Brain microvascular endothelial cell (primary cell): Measurements from ENCODE around the gene RUVBL2.

Experiments
- DNase-seq: peaks from one replicate; pipeline ENCODE4 v3.0.0-alpha.2; 2020
- H3K27ac ChIP-seq: fragments of 250-450 bp; sonication (Bioruptor Pico); 2 replicates; pipeline ENCODE4 v1.5.1; 2020; ENCODE audit warnings: mild to moderate bottlenecking, moderate library complexity
- H3K27me3 ChIP-seq: fragments of 250-450 bp; sonication (Bioruptor Pico); replicated peaks from 2 replicates; pipeline ENCODE4 v1.5.1; 2020; ENCODE audit warnings: mild to moderate bottlenecking
- H3K36me3 ChIP-seq: fragments of 250-450 bp; sonication (Bioruptor Pico); replicated peaks from 2 replicates; pipeline ENCODE4 v1.5.1; 2020; ENCODE audit warnings: mild to moderate bottlenecking
- H3K4me3 ChIP-seq: 2 replicates; pipeline ENCODE4 v1.5.1; 2011; ENCODE audit warnings: low read depth, mild to moderate bottlenecking, control low read depth, low read length, moderate library complexity
- CTCF ChIP-seq: IDR thresholded peaks from 2 replicates; pipeline ENCODE4 v1.5.1; 2011; ENCODE audit warnings: low read depth, mild to moderate bottlenecking, moderate library complexity, low read length, control low read depth, inconsistent platforms; ENCODE audit errors: missing control alignments
- in situ Hi-C: cut with HindIII; loops from 2 replicates; pipeline ENCODE4 v1.10.0; 2017; ENCODE audit warnings: low sequenced_read_pairs, low pct_ligation_motif_present

RUVBL2 gene

GRCh38 chr19:48969276-48970138, 24.2 kb upstream of the RUVBL2 start:
- DNase-seq, result no peak
- Histone ChIP-seq H3K4me3 (no peak overlapping the region), H3K36me3 (peaks cover 66% of the 10 kb centered on the region), H3K27me3 (no peaks in the 10 kb centered on the region), H3K27ac (no peak overlapping the region)
- in situ Hi-C loops, result no loop called here
- no peak for TF ChIP-seq CTCF

- Histone ChIP-seq H3K36me3 (peaks cover 67% of the 10 kb centered on the region), H3K4me3 (no peak overlapping the region), H3K27me3 (no peaks in the 10 kb centered on the region), H3K27ac (no peak overlapping the region)
- in situ Hi-C loops, result no loop called here
- no peak for DNase-seq
- TF ChIP-seq CTCF, result no peak
Measured at GRCh38 chr19:48970139-48970766, 23.4 kb upstream of the RUVBL2 start.

- TF ChIP-seq CTCF, result peak; percentile 97
- in situ Hi-C loops, result no loop called here
- no peak overlapping the region for H3K27ac ChIP-seq
- no peaks in the 10 kb centered on the region for H3K27me3 ChIP-seq
- H3K4me3 ChIP-seq, result no peak overlapping the region
- DNase-seq, result peak; percentile 62
- H3K36me3 ChIP-seq, result peaks cover 60% of the 10 kb centered on the region
Measured at GRCh38 chr19:48970923-48971395, 22.7 kb upstream of the RUVBL2 start.

GRCh38 chr19:48975947-48976847, 17.5 kb upstream of the RUVBL2 start:
- TF ChIP-seq CTCF, result peak; percentile 20
- in situ Hi-C loops, result no loop called here
- no peak for DNase-seq
- Histone ChIP-seq H3K27ac (no peak overlapping the region), H3K4me3 (no peak overlapping the region), H3K36me3 (peaks cover 25% of the 10 kb centered on the region), H3K27me3 (no peaks in the 10 kb centered on the region)

GRCh38 chr19:48977061-48977460, 16.6 kb upstream of the RUVBL2 start:
- DNase-seq, result no peak
- H3K36me3 ChIP-seq, result peaks cover 29% of the 10 kb centered on the region
- in situ Hi-C loops, result no loop called here

More at GRCh38 chr19:48977061-48977460, 16.6 kb upstream of the RUVBL2 start:
- no peak for TF ChIP-seq CTCF
- H3K4me3 ChIP-seq, result no peak overlapping the region
- no peaks in the 10 kb centered on the region for H3K27me3 ChIP-seq
- no peak overlapping the region for H3K27ac ChIP-seq
